Suprapubic skin (tissue), 4 donors: Measurements from ENCODE around the gene CAMK2G.

Experiments used
- CTCF ChIP-seq, 2 donors: fragments of 200-600 bp in 1 of 2; fragments of 450-650 bp in 1 of 2; sonication (generic) in 1 of 2; IDR thresholded peaks; one replicate each; pipeline ENCODE4 v1.5.1; 2016 to 2019; ENCODE audit warnings: antibody characterized with exemption in 2 of 2, mild to moderate bottlenecking in 1 of 2, moderate library complexity in 1 of 2
- POLR2A ChIP-seq, 2 donors: fragments of 450-650 bp; IDR thresholded peaks; one replicate each; pipeline ENCODE4 v1.6.1; 2017; ENCODE audit warnings: antibody characterized with exemption in 2 of 2, mild to moderate bottlenecking in 2 of 2, moderate library complexity in 2 of 2
- POLR2AphosphoS5 ChIP-seq, 3 donors: sonication (generic); formaldehyde crosslinking; IDR thresholded peaks; one replicate each; pipeline ENCODE4 v1.6.1; 2017; ENCODE audit warnings: antibody characterized with exemption in 3 of 3

- no peak for TF ChIP-seq POLR2A (IDR thresholded peaks at IDR 0.05)
- TF ChIP-seq CTCF (IDR thresholded peaks at IDR 0.05), result no peak
- no peak for TF ChIP-seq POLR2AphosphoS5 (IDR thresholded peaks at IDR 0.05)
Measured at GRCh38 chr10:73779018-73779417, 95.3 kb downstream of the CAMK2G start.
